HepG2 (cell line): ENCODE data around the gene CHCHD3. TPM values are rescaled to one million over a fixed set of nuclear protein-coding genes. Genes with fewer than 3 reads are reported as not detected.

Experiments used
- ATAC-seq: fragments of 200-7000 bp; cut with Tn5 transposase; 3 replicates; pipeline ENCODE4 v1.9.1; 2020; ENCODE audit warnings: mild to moderate bottlenecking, moderate library complexity
- BruUV-seq: library from RNA; stranded (reverse); fragments of 400-500 nt; replicated peaks from 2 replicates; lab custom pipeline; 2021; lab: Mats Ljungman, UMichigan
- CTCF ChIA-PET: fragments of 300-600 bp; formaldehyde crosslinking; extraction: SDS; loops from one replicate; lab custom pipeline; 2021; ENCODE audit warnings: low total read pairs, inconsistent platforms, low intra/inter-chr PET ratio; lab: Yijun Ruan, JAX
- POLR2A ChIA-PET: fragments of 350-600 bp; sonication (Branson Sonifier 250); formaldehyde crosslinking; loops from one replicate; lab custom pipeline; 2020; ENCODE audit warnings: antibody characterized with exemption, inconsistent platforms; lab: Yijun Ruan, JAX
- DNase-seq: peaks from one replicate; pipeline ENCODE4 v3.0.0-alpha.2; 2015; ENCODE audit warnings: low spot score
- FAIRE-seq: peaks from 3 replicates; lab custom pipeline; 2011; peaks lifted over from hg19 to GRCh38; lab: Jason Lieb, UNC
- H2AFZ ChIP-seq: one replicate; pipeline ENCODE4 v1.6.1; 2011; ENCODE audit warnings: low read length, inconsistent platforms
- H3K27ac ChIP-seq: fragments of 300-600 bp; 3 replicates; pipeline ENCODE4 v1.8.0; 2011; ENCODE audit warnings: mixed run types, mild to moderate bottlenecking, mixed read lengths, low read length, inconsistent platforms; ENCODE audit not compliant: insufficient read depth; ENCODE audit errors: extremely low read length
- H3K27me3 ChIP-seq, 2 experiments: fragments of 200-600 bp in 1 of 2; 2 replicates in 1 of 2; 3 replicates in 1 of 2; pipeline versions ENCODE4 v1.6.0 to v1.8.0; 2011; ENCODE audit warnings: low read length in 2 of 2, mild to moderate bottlenecking in 2 of 2, moderate library complexity in 2 of 2, inconsistent platforms in 1 of 2; ENCODE audit not compliant: insufficient read depth in 2 of 2, control insufficient read depth in 1 of 2
- H3K36me3 ChIP-seq, 2 experiments: fragments of 200-600 bp in 1 of 2; replicated peaks in 1 of 2; 2 replicates in 1 of 2; 3 replicates in 1 of 2; pipeline versions ENCODE4 v1.5.1 to v1.8.0; 2011; ENCODE audit warnings: low read length in 2 of 2, inconsistent platforms in 1 of 2; ENCODE audit not compliant: insufficient read depth in 2 of 2, control insufficient read depth in 1 of 2
- H3K4me1 ChIP-seq: 2 replicates; pipeline ENCODE4 v1.5.1; 2012; ENCODE audit warnings: low read length, inconsistent platforms; ENCODE audit not compliant: insufficient read depth
- H3K4me2 ChIP-seq: 2 replicates; pipeline ENCODE4 v1.6.0; 2011; ENCODE audit warnings: low read depth, low read length, inconsistent platforms
- H3K4me3 ChIP-seq, 3 experiments: fragments of 200-600 bp in 1 of 3; sonication (generic), shearing (Covaris generic) in 1 of 3; replicated peaks in 1 of 3; 2 replicates each; pipeline ENCODE4 v1.5.1; 2011 to 2016; ENCODE audit warnings: low read length in 3 of 3, inconsistent platforms in 2 of 3, low read depth in 2 of 3, mild to moderate bottlenecking in 2 of 3, control low read depth in 1 of 3, mixed read lengths in 1 of 3; ENCODE audit not compliant: insufficient read depth in 1 of 3
- H3K79me2 ChIP-seq: one replicate; pipeline ENCODE4 v1.6.1; 2011; ENCODE audit warnings: low read length, inconsistent platforms; ENCODE audit not compliant: insufficient read depth
- H3K9ac ChIP-seq: 2 replicates; pipeline ENCODE4 v1.6.0; 2011; ENCODE audit warnings: mild to moderate bottlenecking, low read depth, low read length, inconsistent platforms; ENCODE audit not compliant: insufficient read depth
- H3K9me3 ChIP-seq: 2 replicates; pipeline ENCODE4 v1.5.1; 2012; ENCODE audit warnings: mild to moderate bottlenecking, low read length
- H4K20me1 ChIP-seq: 2 replicates; pipeline ENCODE4 v1.6.0; 2011; ENCODE audit warnings: inconsistent platforms, mild to moderate bottlenecking, low read length, moderate library complexity; ENCODE audit not compliant: insufficient read depth
- JDP2 ChIP-seq: sonication (generic); formaldehyde crosslinking; IDR thresholded peaks from 2 replicates; pipeline ENCODE4 v1.8.1; 2022; ENCODE audit warnings: missing genetic modification reagents, borderline replicate concordance
- KLF9 ChIP-seq: IDR thresholded peaks from 2 replicates; pipeline ENCODE4 v1.6.1; 2016; ENCODE audit warnings: low read depth
- NR2F2 ChIP-seq: IDR thresholded peaks from 2 replicates; pipeline ENCODE4 v1.6.1; 2012; ENCODE audit warnings: low read depth, inconsistent platforms, borderline replicate concordance
- SCMH1 ChIP-seq: sonication (generic); formaldehyde crosslinking; IDR thresholded peaks from 2 replicates; pipeline ENCODE4 v1.9.0; 2021; ENCODE audit warnings: missing genetic modification reagents, mild to moderate bottlenecking, borderline replicate concordance
- SNAI1 ChIP-seq: sonication (generic); formaldehyde crosslinking; IDR thresholded peaks from 2 replicates; pipeline ENCODE4 v1.5.0; 2020; ENCODE audit warnings: mild to moderate bottlenecking, missing genetic modification reagents, borderline replicate concordance
- SP5 ChIP-seq: IDR thresholded peaks from 2 replicates; pipeline ENCODE4 v1.6.1; 2016; ENCODE audit warnings: low read depth, borderline replicate concordance
- ZNF3 ChIP-seq: IDR thresholded peaks from 2 replicates; pipeline ENCODE4 v1.7.0; 2017; ENCODE audit warnings: inconsistent platforms
- ZNF383 ChIP-seq: sonication (generic); formaldehyde crosslinking; IDR thresholded peaks from 2 replicates; pipeline ENCODE4 v1.4.0; 2020; ENCODE audit warnings: missing genetic modification reagents, mild to moderate bottlenecking, borderline replicate concordance
- ZNF446 ChIP-seq: sonication (generic); formaldehyde crosslinking; IDR thresholded peaks from 2 replicates; pipeline ENCODE4 v1.5.0; 2020; ENCODE audit warnings: mild to moderate bottlenecking, missing genetic modification reagents
- ZNF564 ChIP-seq: sonication (generic); formaldehyde crosslinking; IDR thresholded peaks from 2 replicates; pipeline ENCODE4 v1.8.1; 2023; ENCODE audit warnings: mild to moderate bottlenecking, missing genetic modification reagents
- ZNF768 ChIP-seq: sonication (generic); formaldehyde crosslinking; IDR thresholded peaks from 2 replicates; pipeline ENCODE4 v1.4.0; 2020; ENCODE audit warnings: missing genetic modification reagents
- WGBS: methylation state at CpG from one replicate; pipeline ENCODE4 v1.1.6; 2017; ENCODE audit warnings: low lambda C conversion rate; 5-methylcytosine and 5-hydroxymethylcytosine counted together
- in situ Hi-C: cut with HindIII; loops from 2 replicates; pipeline ENCODE4 v1.10.0; 2017; ENCODE audit warnings: low pct_unique_long_range_greater_than_20kb; ENCODE audit not compliant: extremely low pct_ligation_motif_present
- intact Hi-C: fragments of 100-400 bp; cut with micrococcal nuclease; formaldehyde crosslinking; loops from one replicate; pipeline ENCODE4 v1.10.0; 2022; ENCODE audit not compliant: unreplicated experiment
- polyA plus RNA-seq, 8 experiments: library from polyadenylated mRNA; depleted of rRNA in 3 of 8; stranded (reverse) in 7 of 8; unstranded in 1 of 8; fragments of >200 nt; fragmentation: Illumina TruSeq in 4 of 8; extraction: Trizol in 4 of 8; gene quantifications; 2 replicates each; pipeline versions ENCODE4 v1.2.1 to v1.2.3, GENCODE V29; 2011 to 2016; ENCODE audit warnings: low read depth in 4 of 8, missing spikeins in 1 of 8, mixed read lengths in 1 of 8; ENCODE audit not compliant: insufficient read depth in 1 of 8
- total RNA-seq, 5 experiments: library from RNA; depleted of rRNA; stranded (reverse); fragments of >200 nt; fragmentation: Illumina TruSeq; extraction: Trizol; gene quantifications; 2 replicates each; pipeline ENCODE4 v1.2.3, GENCODE V29; 2016; ENCODE audit warnings: low read depth in 1 of 5
- TF ChIP-seq, protein P1 (sequence below): sonication (generic); formaldehyde crosslinking; IDR thresholded peaks from 2 replicates; pipeline ENCODE4 v1.4.0; 2020; ENCODE audit warnings: missing genetic modification reagents, low read depth, mild to moderate bottlenecking, borderline replicate concordance
- TF ChIP-seq, protein P2 (sequence below): sonication (generic); formaldehyde crosslinking; IDR thresholded peaks from 2 replicates; pipeline ENCODE4 v1.5.1; 2020; ENCODE audit warnings: missing genetic modification reagents, mild to moderate bottlenecking, borderline replicate concordance
- TF ChIP-seq, protein P3 (sequence below): IDR thresholded peaks from 2 replicates; pipeline ENCODE4 v1.6.1; 2016
- TF ChIP-seq, protein P4 (sequence below): sonication (generic); formaldehyde crosslinking; IDR thresholded peaks from 2 replicates; pipeline ENCODE4 v1.5.1; 2020; ENCODE audit warnings: mild to moderate bottlenecking, missing genetic modification reagents, moderate library complexity

Gene CHCHD3
- total and polyA plus RNA-seq, 2 of the 13 experiments (the other 11 are each of a cell fraction or from before 2014, with no cell fraction given) = 32.7 to 86.8 TPM

DNA sequence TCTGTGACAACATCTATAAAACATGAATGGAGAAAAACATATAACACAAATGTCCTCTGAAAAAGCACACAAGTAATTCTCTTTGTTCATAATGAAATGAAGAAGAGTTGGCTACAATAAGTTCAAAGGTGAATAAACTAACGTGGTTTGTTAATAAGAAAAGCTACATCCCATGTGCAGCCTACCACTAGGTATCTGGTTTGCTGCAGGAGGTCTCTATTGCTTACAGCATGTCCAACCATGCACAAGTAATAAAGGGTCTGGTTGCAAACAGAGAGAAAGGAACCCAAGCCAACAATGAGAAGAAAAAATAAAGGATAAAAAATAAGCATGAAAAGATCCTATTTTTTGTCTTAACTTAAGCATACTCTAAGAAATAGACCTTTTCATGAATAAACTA, 139.2 kb downstream of the CHCHD3 start (continued):
- no peak for TF ChIP-seq ZNF564 (CRISPR knock-in tag)
- TF ChIP-seq, protein P1, sequence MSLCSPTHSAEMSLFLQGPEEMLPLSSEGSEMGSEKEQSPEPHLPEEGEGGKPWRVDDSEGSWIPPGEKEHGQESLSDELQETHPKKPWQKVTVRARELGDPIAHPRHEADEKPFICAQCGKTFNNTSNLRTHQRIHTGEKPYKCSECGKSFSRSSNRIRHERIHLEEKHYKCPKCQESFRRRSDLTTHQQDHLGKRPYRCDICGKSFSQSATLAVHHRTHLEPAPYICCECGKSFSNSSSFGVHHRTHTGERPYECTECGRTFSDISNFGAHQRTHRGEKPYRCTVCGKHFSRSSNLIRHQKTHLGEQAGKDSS (CRISPR knock-in tag) = no peak
- TF ChIP-seq SP5 = no peak
- no peak for TF ChIP-seq SCMH1 (CRISPR knock-in tag)
- TF ChIP-seq JDP2 (CRISPR knock-in tag) = no peak
- no peak for TF ChIP-seq ZNF446 (CRISPR knock-in tag)
- no peak for TF ChIP-seq ZNF383 (CRISPR knock-in tag)
- TF ChIP-seq SNAI1 (CRISPR knock-in tag) = no peak
- TF ChIP-seq ZNF3 (CRISPR knock-in tag) = no peak
- TF ChIP-seq, protein P2, sequence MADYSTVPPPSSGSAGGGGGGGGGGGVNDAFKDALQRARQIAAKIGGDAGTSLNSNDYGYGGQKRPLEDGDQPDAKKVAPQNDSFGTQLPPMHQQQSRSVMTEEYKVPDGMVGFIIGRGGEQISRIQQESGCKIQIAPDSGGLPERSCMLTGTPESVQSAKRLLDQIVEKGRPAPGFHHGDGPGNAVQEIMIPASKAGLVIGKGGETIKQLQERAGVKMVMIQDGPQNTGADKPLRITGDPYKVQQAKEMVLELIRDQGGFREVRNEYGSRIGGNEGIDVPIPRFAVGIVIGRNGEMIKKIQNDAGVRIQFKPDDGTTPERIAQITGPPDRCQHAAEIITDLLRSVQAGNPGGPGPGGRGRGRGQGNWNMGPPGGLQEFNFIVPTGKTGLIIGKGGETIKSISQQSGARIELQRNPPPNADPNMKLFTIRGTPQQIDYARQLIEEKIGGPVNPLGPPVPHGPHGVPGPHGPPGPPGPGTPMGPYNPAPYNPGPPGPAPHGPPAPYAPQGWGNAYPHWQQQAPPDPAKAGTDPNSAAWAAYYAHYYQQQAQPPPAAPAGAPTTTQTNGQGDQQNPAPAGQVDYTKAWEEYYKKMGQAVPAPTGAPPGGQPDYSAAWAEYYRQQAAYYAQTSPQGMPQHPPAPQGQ (CRISPR knock-in tag) = no peak

DNA sequence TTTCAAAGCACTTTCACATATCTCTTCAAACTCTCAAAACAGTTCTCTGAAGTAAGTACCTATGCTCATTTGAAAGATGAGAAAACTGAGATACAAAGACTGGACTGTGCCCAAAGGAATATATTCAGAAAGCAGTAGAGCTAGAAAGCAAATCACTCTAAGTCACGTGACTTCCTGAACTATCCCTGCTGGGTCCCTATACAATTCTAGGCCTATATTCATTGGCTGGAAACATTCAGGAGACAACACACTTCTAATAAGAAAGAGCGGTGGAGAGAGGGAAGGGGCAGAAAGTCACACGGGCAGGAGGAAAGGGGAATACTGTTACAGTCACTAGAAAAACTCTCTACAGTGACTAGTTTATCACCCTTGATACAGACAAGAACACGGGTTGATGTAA, 140.0 kb downstream of the CHCHD3 start:
- FAIRE-seq = no peak
- WGBS = 96% methylated on average over 4 of the region's 4 CpGs
- CTCF ChIA-PET = no interaction called here
- TF ChIP-seq ZNF768 (CRISPR knock-in tag) (no peak), KLF9 (CRISPR knock-in tag) (no peak), NR2F2 (no peak)
- TF ChIP-seq, protein P3, sequence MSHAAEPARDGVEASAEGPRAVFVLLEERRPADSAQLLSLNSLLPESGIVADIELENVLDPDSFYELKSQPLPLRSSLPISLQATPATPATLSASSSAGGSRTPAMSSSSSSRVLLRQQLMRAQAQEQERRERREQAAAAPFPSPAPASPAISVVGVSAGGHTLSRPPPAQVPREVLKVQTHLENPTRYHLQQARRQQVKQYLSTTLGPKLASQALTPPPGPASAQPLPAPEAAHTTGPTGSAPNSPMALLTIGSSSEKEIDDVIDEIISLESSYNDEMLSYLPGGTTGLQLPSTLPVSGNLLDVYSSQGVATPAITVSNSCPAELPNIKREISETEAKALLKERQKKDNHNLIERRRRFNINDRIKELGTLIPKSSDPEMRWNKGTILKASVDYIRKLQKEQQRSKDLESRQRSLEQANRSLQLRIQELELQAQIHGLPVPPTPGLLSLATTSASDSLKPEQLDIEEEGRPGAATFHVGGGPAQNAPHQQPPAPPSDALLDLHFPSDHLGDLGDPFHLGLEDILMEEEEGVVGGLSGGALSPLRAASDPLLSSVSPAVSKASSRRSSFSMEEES = no peak
- TF ChIP-seq, protein P4, sequence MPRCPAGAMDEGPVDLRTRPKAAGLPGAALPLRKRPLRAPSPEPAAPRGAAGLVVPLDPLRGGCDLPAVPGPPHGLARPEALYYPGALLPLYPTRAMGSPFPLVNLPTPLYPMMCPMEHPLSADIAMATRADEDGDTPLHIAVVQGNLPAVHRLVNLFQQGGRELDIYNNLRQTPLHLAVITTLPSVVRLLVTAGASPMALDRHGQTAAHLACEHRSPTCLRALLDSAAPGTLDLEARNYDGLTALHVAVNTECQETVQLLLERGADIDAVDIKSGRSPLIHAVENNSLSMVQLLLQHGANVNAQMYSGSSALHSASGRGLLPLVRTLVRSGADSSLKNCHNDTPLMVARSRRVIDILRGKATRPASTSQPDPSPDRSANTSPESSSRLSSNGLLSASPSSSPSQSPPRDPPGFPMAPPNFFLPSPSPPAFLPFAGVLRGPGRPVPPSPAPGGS (CRISPR knock-in tag) = no peak

More for the DNA sequence above, 140.0 kb downstream of the CHCHD3 start:
- no peak overlapping the region for H3K27ac ChIP-seq
- no peaks in the 10 kb centered on the region for H3K79me2 ChIP-seq
- H3K4me2 ChIP-seq = no peak overlapping the region
- no peaks in the 10 kb centered on the region for H3K27me3 ChIP-seq
- no peaks in the 10 kb centered on the region for H3K9me3 ChIP-seq
- H3K4me1 ChIP-seq = no peaks in the 10 kb centered on the region
- H3K4me3 ChIP-seq = no peak overlapping the region
- in situ Hi-C loops = no loop called here
- no peak overlapping the region for H3K9ac ChIP-seq
- no peak overlapping the region for H2AFZ ChIP-seq
- H3K36me3 ChIP-seq = no peaks in the 10 kb centered on the region
- POLR2A ChIA-PET = no interaction called here
- DNase-seq (no peak), ATAC-seq (no peak)
- intact Hi-C loops = no loop called here
- BruUV-seq = no TSS peak
- H4K20me1 ChIP-seq = no peaks in the 10 kb centered on the region; the same call in 1 of the 2 replicates
